Activated CD4-positive, alpha-beta T cell treated with anti-CD3 and anti-CD28 coated beads, Interleukin-2, amount 50 U/mL, for 4 hours (primary cell): Measurements from ENCODE around the gene OAS2.

Experiments
- DNase-seq, 2 experiments: peaks; one replicate each; pipeline ENCODE4 v3.0.0-alpha.2; 2020

OAS2 gene, protein sequence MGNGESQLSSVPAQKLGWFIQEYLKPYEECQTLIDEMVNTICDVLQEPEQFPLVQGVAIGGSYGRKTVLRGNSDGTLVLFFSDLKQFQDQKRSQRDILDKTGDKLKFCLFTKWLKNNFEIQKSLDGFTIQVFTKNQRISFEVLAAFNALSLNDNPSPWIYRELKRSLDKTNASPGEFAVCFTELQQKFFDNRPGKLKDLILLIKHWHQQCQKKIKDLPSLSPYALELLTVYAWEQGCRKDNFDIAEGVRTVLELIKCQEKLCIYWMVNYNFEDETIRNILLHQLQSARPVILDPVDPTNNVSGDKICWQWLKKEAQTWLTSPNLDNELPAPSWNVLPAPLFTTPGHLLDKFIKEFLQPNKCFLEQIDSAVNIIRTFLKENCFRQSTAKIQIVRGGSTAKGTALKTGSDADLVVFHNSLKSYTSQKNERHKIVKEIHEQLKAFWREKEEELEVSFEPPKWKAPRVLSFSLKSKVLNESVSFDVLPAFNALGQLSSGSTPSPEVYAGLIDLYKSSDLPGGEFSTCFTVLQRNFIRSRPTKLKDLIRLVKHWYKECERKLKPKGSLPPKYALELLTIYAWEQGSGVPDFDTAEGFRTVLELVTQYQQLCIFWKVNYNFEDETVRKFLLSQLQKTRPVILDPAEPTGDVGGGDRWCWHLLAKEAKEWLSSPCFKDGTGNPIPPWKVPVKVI

GRCh38 chr12:112978163-112979040, at the start of gene OAS2:
TSS of gene OAS2 (plus strand) at chr12:112978519. CDS start at chr12:112978609, 90 bp downstream.
- DNase-seq = peak; percentile 73 to 74

GRCh38 chr12:112928978-112929377, 49.3 kb upstream of the OAS2 start:
- DNase-seq = no peak

DNA sequence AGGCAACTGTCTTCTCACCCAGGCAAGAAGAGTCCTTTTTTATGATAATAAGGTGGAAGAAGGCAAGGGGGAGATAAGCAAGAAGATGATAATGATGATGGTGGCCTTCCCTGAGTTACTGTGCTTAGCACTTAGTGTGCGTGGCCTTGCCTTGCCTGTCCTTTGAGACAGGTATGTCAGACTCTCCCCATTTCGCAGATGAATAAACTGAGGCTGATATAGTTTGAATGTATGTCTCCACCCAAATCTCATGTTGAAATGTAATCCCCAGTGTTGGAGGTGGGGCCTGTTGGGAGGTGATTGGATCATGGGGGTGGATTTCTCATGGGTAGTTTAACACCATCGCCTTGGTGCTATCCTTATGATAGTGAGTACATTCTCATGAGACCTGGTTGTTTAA, 48.6 kb upstream of the OAS2 start:
- no peak for DNase-seq

- no peak for DNase-seq
Observed at GRCh38 chr12:112930350-112930749, 48.0 kb upstream of the OAS2 start.

DNA sequence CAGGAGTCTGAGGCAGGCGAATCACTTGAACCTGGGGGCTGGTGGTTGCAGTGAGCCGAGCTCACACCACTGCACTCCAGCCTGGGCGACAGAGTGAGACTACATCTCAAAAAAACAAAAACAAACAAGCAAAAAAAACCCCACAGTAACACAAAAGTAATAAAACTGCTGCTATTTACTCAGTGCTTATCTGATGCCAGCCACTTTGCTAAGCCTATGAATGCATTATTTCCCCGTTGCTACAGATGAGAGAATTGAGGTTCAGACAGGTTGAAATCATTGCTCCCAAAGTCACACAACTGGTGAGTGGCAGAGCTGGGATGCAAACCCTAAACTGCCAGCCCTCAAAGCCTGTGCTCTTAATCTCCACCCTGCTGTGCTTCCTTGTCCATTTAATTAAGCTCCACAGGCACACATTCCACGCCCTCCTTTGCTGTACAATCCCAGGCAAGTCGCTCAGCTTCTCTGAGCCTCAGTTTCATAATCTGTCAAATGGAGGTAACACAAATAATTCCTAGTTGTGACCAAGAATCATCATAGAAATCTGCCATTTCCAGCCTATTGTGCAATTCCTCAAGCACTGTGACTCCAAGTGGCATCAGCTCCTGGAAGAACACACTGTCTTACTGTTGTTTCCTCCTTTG, 45.7 kb upstream of the OAS2 start:
- DNase-seq = no peak

- DNase-seq = no peak
Observed at GRCh38 chr12:112933129-112933505, 45.2 kb upstream of the OAS2 start.

- no peak for DNase-seq
Observed at GRCh38 chr12:112936264-112936663, 42.1 kb upstream of the OAS2 start.

- DNase-seq = no peak
Observed at GRCh38 chr12:112936927-112937326, 41.4 kb upstream of the OAS2 start.

DNA sequence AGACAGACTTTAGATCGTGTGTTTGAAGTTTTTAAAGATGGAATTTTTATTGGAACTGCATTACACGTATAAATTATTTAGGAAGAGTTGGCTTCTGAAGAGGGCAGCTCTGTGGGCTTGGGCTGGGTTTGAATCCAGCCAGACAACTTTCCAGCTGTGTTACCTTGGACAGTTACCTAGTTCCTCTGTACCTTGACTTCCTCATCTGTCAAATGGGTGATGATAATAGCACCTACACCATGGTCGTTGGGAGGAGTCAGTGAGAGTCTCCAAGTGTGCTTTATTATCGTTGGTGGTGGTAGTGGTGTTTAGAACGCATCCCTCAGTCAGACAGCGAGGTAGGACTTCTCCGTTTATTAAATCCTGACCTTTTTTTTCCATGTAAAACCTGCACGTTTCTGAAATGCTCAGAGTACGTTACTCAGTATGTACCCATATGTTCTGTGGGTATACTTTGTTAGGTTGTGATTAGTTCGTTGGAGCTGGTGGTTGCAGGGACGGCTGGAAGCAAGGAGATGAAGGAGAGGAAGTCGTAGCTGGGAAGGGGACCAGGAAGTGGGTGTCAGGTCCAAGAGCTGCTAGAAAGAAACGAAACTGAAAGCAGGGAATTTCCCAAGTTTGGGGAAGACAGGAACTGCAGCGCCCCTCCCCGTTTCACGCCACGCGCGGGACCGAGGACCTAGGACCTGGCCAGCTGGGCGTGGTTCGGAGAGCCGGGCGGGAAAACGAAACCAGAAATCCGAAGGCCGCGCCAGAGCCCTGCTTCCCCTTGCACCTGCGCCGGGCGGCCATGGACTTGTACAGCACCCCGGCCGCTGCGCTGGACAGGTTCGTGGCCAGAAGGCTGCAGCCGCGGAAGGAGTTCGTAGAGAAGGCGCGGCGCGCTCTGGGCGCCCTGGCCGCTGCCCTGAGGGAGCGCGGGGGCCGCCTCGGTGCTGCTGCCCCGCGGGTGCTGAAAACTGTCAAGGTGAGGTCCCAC, 40.3 kb upstream of the OAS2 start, which contains the start of gene OAS3:
TSS of gene OAS3 (plus strand) at position 734 of the 979 bp plus-strand sequence. CDS start at position 791, 57 bp downstream.
- peak; percentile 65 for DNase-seq

DNA sequence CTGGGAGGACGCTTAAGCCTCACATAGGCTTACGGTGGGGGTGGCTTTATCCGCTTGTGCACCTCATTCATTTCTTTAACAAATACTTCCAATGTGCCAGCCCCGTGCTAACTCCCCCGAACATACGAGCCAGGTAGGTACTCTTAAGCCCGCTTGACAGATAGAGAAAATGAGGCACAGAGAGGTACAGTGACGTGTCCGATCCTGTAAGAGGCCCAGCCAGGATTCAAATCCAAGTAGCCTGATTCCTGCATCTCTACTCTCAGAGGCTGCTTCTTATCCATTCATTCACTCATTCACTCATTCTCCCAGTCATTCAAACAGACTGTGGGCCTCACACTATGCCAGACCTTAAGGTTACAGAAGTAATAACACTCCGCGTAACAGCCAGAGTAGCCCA, 39.6 kb upstream of the OAS2 start:
- no peak for DNase-seq

DNA sequence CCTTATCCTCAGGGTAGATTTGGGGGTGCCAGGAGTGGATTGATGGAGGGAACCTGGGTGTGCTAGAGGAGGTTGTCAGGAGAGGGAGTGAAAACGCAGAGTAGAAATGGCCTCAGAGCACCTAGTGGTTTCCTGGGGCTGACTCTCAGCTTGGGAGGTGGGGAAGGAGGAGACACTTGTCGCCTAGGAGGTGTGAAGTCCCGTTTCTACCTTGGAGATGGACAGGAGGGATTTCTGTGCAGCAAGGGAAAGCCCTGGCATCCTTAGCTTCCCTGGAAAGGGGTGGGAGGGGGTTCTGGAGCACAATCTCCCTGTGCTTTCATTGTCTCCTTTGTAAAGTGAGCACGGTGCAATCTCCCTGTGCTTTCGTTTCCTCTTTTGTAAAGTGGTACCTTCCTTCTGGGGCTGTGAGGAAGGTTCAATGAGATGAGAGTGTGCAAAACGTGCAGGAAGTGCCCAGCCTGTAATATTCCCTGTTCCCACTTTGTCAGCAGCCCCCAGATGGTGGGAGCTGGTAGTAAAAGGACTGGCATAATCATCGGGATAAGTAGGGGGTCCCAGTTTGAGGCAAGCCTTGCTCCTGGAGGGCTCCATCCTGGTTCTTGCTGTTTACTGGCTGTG, 38.4 kb upstream of the OAS2 start:
- DNase-seq = no peak

DNA sequence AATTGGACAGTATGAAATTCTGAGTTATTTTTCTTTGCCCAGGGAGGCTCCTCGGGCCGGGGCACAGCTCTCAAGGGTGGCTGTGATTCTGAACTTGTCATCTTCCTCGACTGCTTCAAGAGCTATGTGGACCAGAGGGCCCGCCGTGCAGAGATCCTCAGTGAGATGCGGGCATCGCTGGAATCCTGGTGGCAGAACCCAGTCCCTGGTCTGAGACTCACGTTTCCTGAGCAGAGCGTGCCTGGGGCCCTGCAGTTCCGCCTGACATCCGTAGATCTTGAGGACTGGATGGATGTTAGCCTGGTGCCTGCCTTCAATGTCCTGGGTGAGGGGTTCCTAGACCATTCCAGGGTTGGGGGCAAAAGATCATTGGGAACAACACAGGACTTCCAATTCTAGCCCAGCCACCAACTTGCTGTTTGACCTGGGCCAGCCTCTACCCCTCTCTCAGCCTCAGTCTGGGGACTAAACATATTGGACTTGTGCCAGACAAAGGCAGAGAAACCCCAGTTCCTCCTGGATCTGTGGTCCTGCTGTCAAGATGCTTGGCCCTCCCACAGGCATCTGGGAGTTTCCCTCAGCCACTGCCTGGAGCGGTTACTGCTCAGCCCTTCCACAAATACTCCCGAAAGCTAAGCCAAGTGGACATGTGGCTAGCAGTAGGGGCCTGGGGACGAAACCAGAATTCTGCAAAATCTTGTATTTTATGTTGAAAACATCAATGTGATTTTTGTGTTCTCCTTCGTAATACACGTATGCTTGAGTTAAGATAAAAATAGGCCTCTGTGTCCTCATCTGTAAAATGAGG, 36.6 kb upstream of the OAS2 start:
- no peak for DNase-seq

- DNase-seq = no peak
Observed at GRCh38 chr12:112942572-112942971, 35.7 kb upstream of the OAS2 start.

DNA sequence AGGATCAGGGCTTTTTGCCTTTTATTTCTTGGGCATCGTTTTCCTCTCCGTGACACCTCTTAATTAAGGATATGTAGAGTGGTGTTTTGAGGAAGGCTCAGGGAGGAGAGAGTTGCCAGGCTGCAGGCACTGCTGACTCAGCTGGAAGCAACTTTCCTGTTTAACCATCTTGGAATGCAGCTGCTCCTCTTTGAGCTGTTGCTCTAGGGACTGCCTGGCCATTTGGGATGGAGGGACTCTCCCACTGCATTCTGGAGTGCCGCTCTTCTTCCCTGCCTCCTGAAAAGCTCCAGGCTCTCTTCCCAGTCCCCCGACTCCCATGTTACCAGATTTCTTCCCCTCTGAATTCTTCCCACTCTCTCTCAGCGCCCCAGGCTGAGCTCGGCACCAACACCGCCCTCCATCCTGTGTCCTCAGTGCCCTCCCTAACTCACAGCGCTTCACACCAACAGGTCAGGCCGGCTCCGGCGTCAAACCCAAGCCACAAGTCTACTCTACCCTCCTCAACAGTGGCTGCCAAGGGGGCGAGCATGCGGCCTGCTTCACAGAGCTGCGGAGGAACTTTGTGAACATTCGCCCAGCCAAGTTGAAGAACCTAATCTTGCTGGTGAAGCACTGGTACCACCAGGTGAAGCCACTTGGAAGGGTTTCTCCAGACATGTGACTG, 34.2 kb upstream of the OAS2 start:
- DNase-seq = no peak

GRCh38 chr12:112945515-112945914, 32.8 kb upstream of the OAS2 start:
- no peak for DNase-seq

DNA sequence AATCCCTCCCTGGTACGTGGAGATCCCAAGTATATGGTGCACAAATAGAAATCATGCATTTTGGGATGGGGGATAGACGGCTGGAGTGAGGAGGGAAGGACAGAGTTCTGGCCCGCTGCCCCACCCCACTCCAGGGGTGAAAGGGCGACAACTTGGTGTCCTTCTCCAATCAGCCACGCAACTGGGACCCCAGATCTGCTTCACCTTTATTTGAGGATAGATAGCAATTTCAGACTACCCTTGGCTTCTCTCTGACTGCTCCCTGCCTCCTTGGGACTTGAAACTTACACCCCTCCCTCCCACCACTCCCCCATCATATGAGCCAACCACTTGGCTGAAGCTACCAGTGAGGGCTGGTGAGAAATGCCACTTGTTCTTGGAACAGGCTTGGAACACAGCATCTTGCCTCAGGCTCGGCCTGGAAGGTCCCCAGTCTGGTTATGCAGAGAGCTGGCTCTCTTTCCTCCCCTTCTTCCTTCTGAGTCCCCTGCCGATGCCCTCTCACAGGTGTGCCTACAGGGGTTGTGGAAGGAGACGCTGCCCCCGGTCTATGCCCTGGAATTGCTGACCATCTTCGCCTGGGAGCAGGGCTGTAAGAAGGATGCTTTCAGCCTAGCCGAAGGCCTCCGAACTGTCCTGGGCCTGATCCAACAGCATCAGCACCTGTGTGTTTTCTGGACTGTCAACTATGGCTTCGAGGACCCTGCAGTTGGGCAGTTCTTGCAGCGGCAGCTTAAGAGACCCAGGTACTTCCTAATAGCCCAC, 31.9 kb upstream of the OAS2 start:
- DNase-seq = no peak

DNA sequence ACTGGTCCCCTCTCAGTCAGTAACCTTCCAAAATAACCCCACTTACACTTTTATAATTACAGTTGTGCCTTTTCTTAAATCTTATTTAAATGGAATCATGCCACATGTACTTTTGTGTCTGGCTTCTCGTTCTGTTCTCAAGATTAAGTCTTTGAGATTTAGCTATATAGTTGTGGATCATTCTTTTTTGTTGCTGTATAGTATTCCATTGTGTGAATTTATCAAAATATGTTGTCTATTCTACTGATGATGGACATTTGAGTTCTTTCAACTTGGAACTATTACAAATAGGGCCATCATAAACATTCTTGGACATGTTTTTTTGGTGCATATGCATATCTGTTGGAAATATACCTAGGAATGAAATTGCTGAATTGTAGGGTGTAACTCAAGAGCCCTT, 31.0 kb upstream of the OAS2 start:
- no peak for DNase-seq

DNA sequence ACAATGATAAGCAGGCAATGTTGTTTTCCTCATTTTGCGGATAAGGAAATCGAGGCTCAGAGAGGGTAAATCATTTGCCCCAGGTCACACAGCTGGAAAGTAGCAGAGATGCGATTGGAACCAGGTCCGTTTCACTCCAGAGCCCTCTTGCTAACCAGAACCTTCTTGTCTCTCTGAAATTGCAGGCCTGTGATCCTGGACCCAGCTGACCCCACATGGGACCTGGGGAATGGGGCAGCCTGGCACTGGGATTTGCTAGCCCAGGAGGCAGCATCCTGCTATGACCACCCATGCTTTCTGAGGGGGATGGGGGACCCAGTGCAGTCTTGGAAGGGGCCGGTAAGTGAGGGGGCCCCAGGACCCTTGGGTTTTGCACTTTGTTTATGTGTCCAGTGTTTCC, 30.6 kb upstream of the OAS2 start:
- DNase-seq = no peak

- DNase-seq = no peak
Observed at GRCh38 chr12:112948806-112949205, 29.5 kb upstream of the OAS2 start.
